Measurements from ENCODE around the gene HIVEP1. TPM values are rescaled to one million over a fixed set of nuclear protein-coding genes. Genes with fewer than 3 reads are reported as not detected.
"Not testable (repeated sequence)": the region's sequence is repeated elsewhere in the genome, so short reads cannot be mapped to it uniquely, and the experiment has no call there.

The HIVEP1 gene
- total RNA-seq, 1 donor from 2014 or later, result 38.5 TPM

GRCh38 chr6:12081771-12082170 is 69.7 kb downstream of the HIVEP1 start:
- no peak for DNase-seq (ENCODE audit: extremely low read depth, low read depth, low spot score)

- DNase-seq (ENCODE audit: extremely low read depth, low read depth, low spot score), result no peak
These were observed 70.3 kb downstream of the HIVEP1 start for GRCh38 chr6:12082368-12082767.

GRCh38 chr6:12083302-12083701 is 71.2 kb downstream of the HIVEP1 start:
- DNase-seq (ENCODE audit: extremely low read depth, low read depth, low spot score), result no peak

GRCh38 chr6:12083763-12084162 is 71.7 kb downstream of the HIVEP1 start:
- DNase-seq (ENCODE audit: extremely low read depth, low read depth, low spot score), result no peak

GRCh38 chr6:12084681-12085080 is 72.6 kb downstream of the HIVEP1 start:
- DNase-seq (ENCODE audit: extremely low read depth, low read depth, low spot score), result no peak

GRCh38 chr6:12088531-12088930 is 76.4 kb downstream of the HIVEP1 start:
- DNase-seq (ENCODE audit: extremely low read depth, low read depth, low spot score), result no peak

GRCh38 chr6:12090714-12091113 is 78.6 kb downstream of the HIVEP1 start:
- no peak for DNase-seq (ENCODE audit: extremely low read depth, low read depth, low spot score)

GRCh38 chr6:12092762-12093161 is 80.7 kb downstream of the HIVEP1 start:
- DNase-seq (ENCODE audit: extremely low read depth, low read depth, low spot score), result no peak

GRCh38 chr6:12094689-12095088 is 82.6 kb downstream of the HIVEP1 start:
- DNase-seq (ENCODE audit: extremely low read depth, low read depth, low spot score), result no peak

GRCh38 chr6:12096342-12096741 is 84.2 kb downstream of the HIVEP1 start:
- no peak for DNase-seq (ENCODE audit: extremely low read depth, low read depth, low spot score)

GRCh38 chr6:12097791-12098190 is 85.7 kb downstream of the HIVEP1 start:
- DNase-seq (ENCODE audit: extremely low read depth, low read depth, low spot score), result no peak

GRCh38 chr6:12099623-12100338 is 87.7 kb downstream of the HIVEP1 start:
- DNase-seq (ENCODE audit: extremely low read depth, low read depth, low spot score), result no peak

GRCh38 chr6:12101048-12101447 is 88.9 kb downstream of the HIVEP1 start:
- no peak for DNase-seq (ENCODE audit: extremely low read depth, low read depth, low spot score)

- no peak for DNase-seq (ENCODE audit: extremely low read depth, low read depth, low spot score)
These were observed 89.7 kb downstream of the HIVEP1 start for GRCh38 chr6:12101653-12102312.

- DNase-seq (ENCODE audit: extremely low read depth, low read depth, low spot score), result no peak
These were observed 90.2 kb downstream of the HIVEP1 start for GRCh38 chr6:12102350-12102749.

GRCh38 chr6:12103158-12103557 is 91.0 kb downstream of the HIVEP1 start:
- DNase-seq (ENCODE audit: extremely low read depth, low read depth, low spot score), result no peak

GRCh38 chr6:12105271-12105670 is 93.2 kb downstream of the HIVEP1 start:
- DNase-seq (ENCODE audit: extremely low read depth, low read depth, low spot score), result no peak

- DNase-seq (ENCODE audit: extremely low read depth, low read depth, low spot score), result not testable (repeated sequence)
These were observed 96.3 kb downstream of the HIVEP1 start for GRCh38 chr6:12108376-12108775.

GRCh38 chr6:12110523-12111362 is 98.6 kb downstream of the HIVEP1 start:
- no peak for DNase-seq (ENCODE audit: extremely low read depth, low read depth, low spot score)

- no peak for DNase-seq (ENCODE audit: extremely low read depth, low read depth, low spot score)
These were observed 99.2 kb downstream of the HIVEP1 start for GRCh38 chr6:12111363-12111670.

- no peak for DNase-seq (ENCODE audit: extremely low read depth, low read depth, low spot score)
These were observed 100.6 kb downstream of the HIVEP1 start for GRCh38 chr6:12112540-12113189.

All from glomerular endothelial cell (primary cell).